GM23338 (cell line): ENCODE results near the gene RXRA. TPM values are rescaled to one million over a fixed set of nuclear protein-coding genes. Genes with fewer than 3 reads are reported as not detected.
A peak's percentile ranks its signal among the peaks of the same experiment; 100 is the strongest.

Experiments
- ATAC-seq: fragments of 200-7000 bp; cut with Tn5 transposase; 3 replicates; pipeline ENCODE4 v1.9.1; 2020
- DNase-seq: peaks from one replicate; pipeline ENCODE4 v3.0.0-alpha.2; 2015; ENCODE audit warnings: low spot score
- H2AFZ ChIP-seq: fragments of 200-600 bp; sonication (generic); 2 replicates; pipeline ENCODE4 v1.8.0; 2016; ENCODE audit warnings: antibody characterized with exemption, mild to moderate bottlenecking, moderate library complexity
- H3F3A ChIP-seq: fragments of 200-600 bp; sonication (generic); replicated peaks from 2 replicates; pipeline ENCODE4 v1.8.0; 2017; ENCODE audit warnings: antibody characterized with exemption, mixed run types, low read depth
- H3K27ac ChIP-seq: fragments of 200-600 bp; sonication (generic); 2 replicates; pipeline ENCODE4 v1.6.1; 2016; ENCODE audit warnings: low read depth
- H3K27me3 ChIP-seq: fragments of 200-600 bp; sonication (generic); 2 replicates; pipeline ENCODE4 v1.8.0; 2016; ENCODE audit warnings: mild to moderate bottlenecking, mixed run types, moderate library complexity; ENCODE audit not compliant: insufficient read depth
- H3K36me3 ChIP-seq: fragments of 200-600 bp; sonication (generic); 2 replicates; pipeline ENCODE4 v1.8.0; 2016; ENCODE audit warnings: mild to moderate bottlenecking; ENCODE audit not compliant: insufficient read depth
- H3K4me1 ChIP-seq: fragments of 200-600 bp; sonication (generic); 2 replicates; pipeline ENCODE4 v1.8.0; 2016; ENCODE audit warnings: mild to moderate bottlenecking, moderate library complexity; ENCODE audit not compliant: insufficient read depth
- H3K4me2 ChIP-seq: fragments of 200-600 bp; sonication (generic); 2 replicates; pipeline ENCODE4 v1.7.1; 2017; ENCODE audit warnings: mixed run types
- H3K4me3 ChIP-seq: fragments of 200-600 bp; sonication (generic); 2 replicates; pipeline ENCODE4 v1.6.1; 2016; ENCODE audit warnings: mixed run types
- H3K79me2 ChIP-seq: fragments of 200-600 bp; sonication (generic); replicated peaks from 2 replicates; pipeline ENCODE4 v1.8.0; 2017; ENCODE audit warnings: mild to moderate bottlenecking; ENCODE audit not compliant: insufficient read depth
- H3K9me2 ChIP-seq: fragments of 200-600 bp; sonication (generic); 2 replicates; pipeline ENCODE4 v1.8.0; 2017; ENCODE audit not compliant: insufficient read depth
- H4K20me1 ChIP-seq: fragments of 200-600 bp; sonication (generic); replicated peaks from 2 replicates; pipeline ENCODE4 v1.8.0; 2017; ENCODE audit warnings: mild to moderate bottlenecking; ENCODE audit not compliant: insufficient read depth
- H3K27ac Mint-ChIP-seq: 2 replicates; pipeline ENCODE4 v1.8.0; 2020; ENCODE audit warnings: inconsistent platforms, mild to moderate bottlenecking, moderate library complexity, mixed read lengths
- H3K27me3 Mint-ChIP-seq: 3 replicates; pipeline ENCODE4 v1.8.0; 2022; ENCODE audit warnings: low read depth, mild to moderate bottlenecking, moderate library complexity, mixed read lengths, inconsistent platforms; ENCODE audit not compliant: insufficient read depth, poor library complexity
- H3K36me3 Mint-ChIP-seq: 3 replicates; pipeline ENCODE4 v1.8.0; 2021; ENCODE audit warnings: low read depth, mild to moderate bottlenecking, inconsistent platforms, moderate library complexity, mixed read lengths
- H3K4me1 Mint-ChIP-seq: 3 replicates; pipeline ENCODE4 v1.8.0; 2020; ENCODE audit warnings: mild to moderate bottlenecking, inconsistent platforms, mixed read lengths
- H3K4me3 Mint-ChIP-seq: 3 replicates; pipeline ENCODE4 v1.8.0; 2021; ENCODE audit warnings: moderate library complexity, mild to moderate bottlenecking, inconsistent platforms, mixed read lengths
- H3K9me3 Mint-ChIP-seq: 3 replicates; pipeline ENCODE4 v1.8.0; 2020; ENCODE audit warnings: moderate library complexity, mild to moderate bottlenecking, inconsistent platforms, mixed read lengths
- CREB1 ChIP-seq: fragments of 250-450 bp; sonication (Bioruptor Pico); IDR thresholded peaks from 2 replicates; pipeline ENCODE4 v1.5.0; 2020; ENCODE audit warnings: low read depth, mild to moderate bottlenecking, moderate library complexity
- CTCF ChIP-seq, 2 experiments: fragments of 200-600 bp in 1 of 2; sonication (generic) in 1 of 2; conservative IDR thresholded peaks; 2 replicates each; pipeline versions ENCODE4 v1.5.1 to v1.6.1; 2016 to 2017; ENCODE audit warnings: antibody characterized with exemption in 2 of 2, low read depth in 2 of 2, mild to moderate bottlenecking in 2 of 2, moderate library complexity in 1 of 2
- ETS1 ChIP-seq: IDR thresholded peaks from 2 replicates; pipeline ENCODE4 v1.6.1; 2016; ENCODE audit warnings: antibody characterized with exemption
- EZH2 ChIP-seq: fragments of 200-600 bp; sonication (generic); IDR thresholded peaks from one replicate; pipeline ENCODE4 v1.8.0; 2017; ENCODE audit warnings: antibody characterized with exemption, mild to moderate bottlenecking, low read depth; ENCODE audit not compliant: unreplicated experiment
- EZH2phosphoT487 ChIP-seq: fragments of 200-600 bp; sonication (generic); IDR thresholded peaks from one replicate; pipeline ENCODE4 v1.8.1; 2018; ENCODE audit warnings: antibody characterized with exemption; ENCODE audit not compliant: unreplicated experiment
- JUNB ChIP-seq: IDR thresholded peaks from one replicate; pipeline ENCODE4 v1.6.1; 2016; ENCODE audit warnings: antibody characterized with exemption; ENCODE audit not compliant: unreplicated experiment
- NANOG ChIP-seq: IDR thresholded peaks from 2 replicates; pipeline ENCODE4 v1.6.1; 2016; ENCODE audit warnings: antibody characterized with exemption, borderline replicate concordance
- POLR2AphosphoS5 ChIP-seq: IDR thresholded peaks from 2 replicates; pipeline ENCODE4 v1.6.1; 2016; ENCODE audit warnings: antibody characterized with exemption, low read depth
- REST ChIP-seq: IDR thresholded peaks from one replicate; pipeline ENCODE4 v1.6.1; 2018; ENCODE audit warnings: antibody characterized with exemption; ENCODE audit not compliant: unreplicated experiment
- STAT1 ChIP-seq: IDR thresholded peaks from one replicate; pipeline ENCODE4 v1.6.1; 2016; ENCODE audit warnings: antibody characterized with exemption; ENCODE audit not compliant: unreplicated experiment
- ZNF114 ChIP-seq: fragments of 250-450 bp; sonication (Bioruptor Pico); IDR thresholded peaks from 2 replicates; pipeline ENCODE4 v1.5.0; 2020; ENCODE audit warnings: mild to moderate bottlenecking, moderate library complexity
- ZNF331 ChIP-seq: fragments of 250-450 bp; sonication (Bioruptor Pico); IDR thresholded peaks from 2 replicates; pipeline ENCODE4 v1.5.0; 2020; ENCODE audit warnings: low read depth, mild to moderate bottlenecking, moderate library complexity
- polyA plus RNA-seq: library from polyadenylated mRNA; unstranded; fragments of >200 nt; fragmentation: Nextera tagmentation; extraction: Ambion mirVana; gene quantifications from 2 replicates; pipeline ENCODE4 v1.2.1, GENCODE V29; 2016
- total RNA-seq: library from RNA; depleted of rRNA; stranded (reverse); fragments of >200 nt; shearing (Covaris generic); gene quantifications from 2 replicates; pipeline ENCODE4 v1.2.3, GENCODE V29; 2014
- TF ChIP-seq, protein P1 (sequence below): fragments of 250-450 bp; sonication (Bioruptor Pico); IDR thresholded peaks from 2 replicates; pipeline ENCODE4 v1.5.0; 2020; ENCODE audit warnings: mild to moderate bottlenecking, moderate library complexity

The RXRA gene
- total and polyA plus RNA-seq, 2 experiments from 2014 or later = 4.9 to 17.9 TPM

DNA sequence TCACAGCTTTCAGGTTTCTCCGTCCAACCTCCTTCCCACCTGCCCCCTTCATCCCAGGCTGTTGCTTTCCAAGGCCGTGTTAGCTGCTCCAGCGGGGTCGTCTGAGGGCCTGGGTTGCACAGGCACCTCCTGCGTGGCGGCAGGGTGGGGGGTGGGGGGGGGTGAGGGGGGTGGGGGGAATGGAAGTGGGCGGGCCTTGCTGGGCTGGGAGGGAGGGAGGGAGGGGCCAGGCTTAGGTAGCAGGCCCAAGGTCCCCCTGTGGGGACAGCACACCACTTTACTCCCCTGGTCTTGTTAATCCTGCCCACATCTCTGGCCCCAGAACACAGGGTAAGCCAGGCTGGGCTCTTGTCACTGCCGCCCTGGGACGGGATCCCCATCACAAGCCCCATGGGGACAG, 99.1 kb downstream of the RXRA start:
- no peak overlapping the region for H2AFZ ChIP-seq
- no peaks in the 10 kb centered on the region for H3K4me1 ChIP-seq
- no peak overlapping the region for H3K4me3 ChIP-seq
- no peak overlapping the region for H3K4me2 ChIP-seq
- H3K36me3 Mint-ChIP-seq = peaks cover 7% of the 10 kb centered on the region; the same call in 1 of the 3 replicates
- H3K36me3 ChIP-seq = no peaks in the 10 kb centered on the region
- H3K27ac ChIP-seq = no peak overlapping the region
- TF ChIP-seq STAT1 (no peak), REST (no peak), EZH2phosphoT487 (no peak), EZH2 (no peak), CREB1 (CRISPR knock-in tag) (no peak), JUNB (no peak), CTCF (conservative IDR thresholded peaks at IDR 0.05; ENCODE audit: low read depth in 2 of 2) (no peak), NANOG (no peak), ZNF114 (CRISPR knock-in tag) (no peak), ZNF331 (no peak), ETS1 (no peak), POLR2AphosphoS5 (no peak)
- TF ChIP-seq, protein P1, sequence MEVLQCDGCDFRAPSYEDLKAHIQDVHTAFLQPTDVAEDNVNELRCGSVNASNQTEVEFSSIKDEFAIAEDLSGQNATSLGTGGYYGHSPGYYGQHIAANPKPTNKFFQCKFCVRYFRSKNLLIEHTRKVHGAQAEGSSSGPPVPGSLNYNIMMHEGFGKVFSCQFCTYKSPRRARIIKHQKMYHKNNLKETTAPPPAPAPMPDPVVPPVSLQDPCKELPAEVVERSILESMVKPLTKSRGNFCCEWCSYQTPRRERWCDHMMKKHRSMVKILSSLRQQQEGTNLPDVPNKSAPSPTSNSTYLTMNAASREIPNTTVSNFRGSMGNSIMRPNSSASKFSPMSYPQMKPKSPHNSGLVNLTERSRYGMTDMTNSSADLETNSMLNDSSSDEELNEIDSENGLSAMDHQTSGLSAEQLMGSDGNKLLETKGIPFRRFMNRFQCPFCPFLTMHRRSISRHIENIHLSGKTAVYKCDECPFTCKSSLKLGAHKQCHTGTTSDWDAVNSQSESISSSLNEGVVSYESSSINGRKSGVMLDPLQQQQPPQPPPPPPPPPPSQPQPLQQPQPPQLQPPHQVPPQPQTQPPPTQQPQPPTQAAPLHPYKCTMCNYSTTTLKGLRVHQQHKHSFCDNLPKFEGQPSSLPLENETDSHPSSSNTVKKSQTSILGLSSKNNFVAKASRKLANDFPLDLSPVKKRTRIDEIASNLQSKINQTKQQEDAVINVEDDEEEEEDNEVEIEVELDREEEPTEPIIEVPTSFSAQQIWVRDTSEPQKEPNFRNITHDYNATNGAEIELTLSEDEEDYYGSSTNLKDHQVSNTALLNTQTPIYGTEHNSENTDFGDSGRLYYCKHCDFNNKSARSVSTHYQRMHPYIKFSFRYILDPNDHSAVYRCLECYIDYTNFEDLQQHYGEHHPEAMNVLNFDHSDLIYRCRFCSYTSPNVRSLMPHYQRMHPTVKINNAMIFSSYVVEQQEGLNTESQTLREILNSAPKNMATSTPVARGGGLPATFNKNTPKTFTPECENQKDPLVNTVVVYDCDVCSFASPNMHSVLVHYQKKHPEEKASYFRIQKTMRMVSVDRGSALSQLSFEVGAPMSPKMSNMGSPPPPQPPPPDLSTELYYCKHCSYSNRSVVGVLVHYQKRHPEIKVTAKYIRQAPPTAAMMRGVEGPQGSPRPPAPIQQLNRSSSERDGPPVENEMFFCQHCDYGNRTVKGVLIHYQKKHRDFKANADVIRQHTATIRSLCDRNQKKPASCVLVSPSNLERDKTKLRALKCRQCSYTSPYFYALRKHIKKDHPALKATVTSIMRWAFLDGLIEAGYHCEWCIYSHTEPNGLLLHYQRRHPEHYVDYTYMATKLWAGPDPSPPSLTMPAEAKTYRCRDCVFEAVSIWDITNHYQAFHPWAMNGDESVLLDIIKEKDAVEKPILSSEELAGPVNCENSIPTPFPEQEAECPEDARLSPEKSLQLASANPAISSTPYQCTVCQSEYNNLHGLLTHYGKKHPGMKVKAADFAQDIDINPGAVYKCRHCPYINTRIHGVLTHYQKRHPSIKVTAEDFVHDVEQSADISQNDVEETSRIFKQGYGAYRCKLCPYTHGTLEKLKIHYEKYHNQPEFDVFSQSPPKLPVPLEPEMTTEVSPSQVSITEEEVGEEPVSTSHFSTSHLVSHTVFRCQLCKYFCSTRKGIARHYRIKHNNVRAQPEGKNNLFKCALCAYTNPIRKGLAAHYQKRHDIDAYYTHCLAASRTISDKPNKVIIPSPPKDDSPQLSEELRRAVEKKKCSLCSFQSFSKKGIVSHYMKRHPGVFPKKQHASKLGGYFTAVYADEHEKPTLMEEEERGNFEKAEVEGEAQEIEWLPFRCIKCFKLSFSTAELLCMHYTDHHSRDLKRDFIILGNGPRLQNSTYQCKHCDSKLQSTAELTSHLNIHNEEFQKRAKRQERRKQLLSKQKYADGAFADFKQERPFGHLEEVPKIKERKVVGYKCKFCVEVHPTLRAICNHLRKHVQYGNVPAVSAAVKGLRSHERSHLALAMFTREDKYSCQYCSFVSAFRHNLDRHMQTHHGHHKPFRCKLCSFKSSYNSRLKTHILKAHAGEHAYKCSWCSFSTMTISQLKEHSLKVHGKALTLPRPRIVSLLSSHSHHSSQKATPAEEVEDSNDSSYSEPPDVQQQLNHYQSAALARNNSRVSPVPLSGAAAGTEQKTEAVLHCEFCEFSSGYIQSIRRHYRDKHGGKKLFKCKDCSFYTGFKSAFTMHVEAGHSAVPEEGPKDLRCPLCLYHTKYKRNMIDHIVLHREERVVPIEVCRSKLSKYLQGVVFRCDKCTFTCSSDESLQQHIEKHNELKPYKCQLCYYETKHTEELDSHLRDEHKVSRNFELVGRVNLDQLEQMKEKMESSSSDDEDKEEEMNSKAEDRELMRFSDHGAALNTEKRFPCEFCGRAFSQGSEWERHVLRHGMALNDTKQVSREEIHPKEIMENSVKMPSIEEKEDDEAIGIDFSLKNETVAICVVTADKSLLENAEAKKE = no peak
- no peaks in the 10 kb centered on the region for H3K4me1 Mint-ChIP-seq
- no peaks in the 10 kb centered on the region for H3K27me3 ChIP-seq
- peak; percentile 20; the same call in 2 of the 3 replicates for ATAC-seq
- H3K27ac Mint-ChIP-seq = no peak overlapping the region
- no peak for DNase-seq
- H3K9me3 Mint-ChIP-seq = no peaks in the 10 kb centered on the region
- H3K9me2 ChIP-seq = no peaks in the 10 kb centered on the region
- no peaks in the 10 kb centered on the region for H3F3A ChIP-seq
- H3K27me3 Mint-ChIP-seq = no peaks in the 10 kb centered on the region
- no peak overlapping the region for H3K4me3 Mint-ChIP-seq
- H3K79me2 ChIP-seq = no peaks in the 10 kb centered on the region
- no peaks in the 10 kb centered on the region; the same call in 1 of the 2 replicates for H4K20me1 ChIP-seq
